Caki2 (cell line): Measurements from ENCODE around the gene MDM2. TPM values are rescaled to one million over a fixed set of nuclear protein-coding genes. Genes with fewer than 3 reads are reported as not detected.
A peak's percentile ranks its signal among the peaks of the same experiment; 100 is the strongest.
"Not testable (repeated sequence)": the region's sequence is repeated elsewhere in the genome, so short reads cannot be mapped to it uniquely, and the experiment has no call there.

ENCODE experiments used
- DNase-seq: peaks from one replicate; pipeline ENCODE4 v3.0.0-alpha.2; 2015; ENCODE audit warnings: low read depth
- in situ Hi-C: cut with HindIII; loops from 2 replicates; pipeline ENCODE4 v1.10.0; 2016; ENCODE audit warnings: low sequenced_read_pairs, low pct_unique_long_range_greater_than_20kb, mixed read lengths
- total RNA-seq: library from RNA; depleted of rRNA; stranded (reverse); fragments of >200 nt; shearing (Covaris generic); gene quantifications from 2 replicates; pipeline ENCODE4 v1.2.3, GENCODE V29; 2014; ENCODE audit warnings: low replicate concordance

Gene MDM2
- total RNA-seq, 1 experiment from 2014 or later = 96.3 TPM

- in situ Hi-C loops = no loop called here
- no peak for DNase-seq
Measured at GRCh38 chr12:68781728-68782127, 26.2 kb upstream of the MDM2 start.

GRCh38 chr12:68784015-68784414 lies 24.0 kb upstream of the MDM2 start:
- in situ Hi-C loops = no loop called here
- DNase-seq = no peak

- no peak for DNase-seq
- in situ Hi-C loops = no loop called here
Measured at GRCh38 chr12:68785358-68785757, 22.6 kb upstream of the MDM2 start.

GRCh38 chr12:68785823-68786222 lies 22.2 kb upstream of the MDM2 start:
- in situ Hi-C loops = no loop called here
- no peak for DNase-seq

- in situ Hi-C loops = no loop called here
- DNase-seq = no peak
Measured at GRCh38 chr12:68786929-68787328, 21.0 kb upstream of the MDM2 start.

GRCh38 chr12:68788554-68789143 lies 19.3 kb upstream of the MDM2 start:
- DNase-seq = no peak
- in situ Hi-C loops = no loop called here

GRCh38 chr12:68789144-68789878 lies 18.7 kb upstream of the MDM2 start:
- in situ Hi-C loops = no loop called here

GRCh38 chr12:68790081-68790951 lies 17.7 kb upstream of the MDM2 start:
- DNase-seq = no peak
- in situ Hi-C loops = no loop called here

More at GRCh38 chr12:68789144-68789878, 18.7 kb upstream of the MDM2 start:
- no peak for DNase-seq

- DNase-seq = no peak
- in situ Hi-C loops = no loop called here
Measured at GRCh38 chr12:68790952-68791234, 17.1 kb upstream of the MDM2 start.

- no peak for DNase-seq
- in situ Hi-C loops = no loop called here
Measured at GRCh38 chr12:68791897-68792481, 16.0 kb upstream of the MDM2 start.

GRCh38 chr12:68792952-68793351 lies 15.0 kb upstream of the MDM2 start:
- peak; percentile 75 for DNase-seq

GRCh38 chr12:68793436-68793835 lies 14.5 kb upstream of the MDM2 start:
- in situ Hi-C loops = no loop called here

More at GRCh38 chr12:68792952-68793351, 15.0 kb upstream of the MDM2 start:
- in situ Hi-C loops = no loop called here

GRCh38 chr12:68793975-68794652 lies 13.9 kb upstream of the MDM2 start:
- DNase-seq = no peak
- in situ Hi-C loops = no loop called here

More at GRCh38 chr12:68793436-68793835, 14.5 kb upstream of the MDM2 start:
- no peak for DNase-seq

- no peak for DNase-seq
- in situ Hi-C loops = no loop called here
Measured at GRCh38 chr12:68794653-68795251, 13.2 kb upstream of the MDM2 start.

- DNase-seq = no peak
- in situ Hi-C loops = no loop called here
Measured at GRCh38 chr12:68796399-68796798, 11.6 kb upstream of the MDM2 start.

GRCh38 chr12:68798882-68799234 lies 9.1 kb upstream of the MDM2 start:
- in situ Hi-C loops = no loop called here
- no peak for DNase-seq

- in situ Hi-C loops = no loop called here
- DNase-seq = no peak
Measured at GRCh38 chr12:68800294-68800693, 7.7 kb upstream of the MDM2 start.

GRCh38 chr12:68801124-68801523 lies 6.9 kb upstream of the MDM2 start:
- in situ Hi-C loops, DNase-seq: not testable (repeated sequence)
